ENCODE data around the gene ART3.
"Not testable (repeated sequence)": the region's sequence is repeated elsewhere in the genome, so short reads cannot be mapped to it uniquely, and the experiment has no call there.

Gene ART3

GRCh38 chr4:76074468-76074867 lies at the start of gene ART3:
TSS of gene ART3 (plus strand) at chr4:76074709. CDS start at chr4:76075890, 1,181 bp downstream.
- DNase-seq (ENCODE audit: low read depth): no peak

GRCh38 chr4:76028350-76028765 lies 46.2 kb upstream of the ART3 start:
- DNase-seq (ENCODE audit: low read depth): no peak

GRCh38 chr4:76029300-76029699 lies 45.2 kb upstream of the ART3 start:
- no peak for DNase-seq (ENCODE audit: low read depth)

- no peak for DNase-seq (ENCODE audit: low read depth)
Observed at GRCh38 chr4:76035141-76035540, 39.4 kb upstream of the ART3 start.

- no peak for DNase-seq (ENCODE audit: low read depth)
Observed at GRCh38 chr4:76035799-76036380, 38.6 kb upstream of the ART3 start, which contains the start of gene CXCL11. TSS of gene CXCL11 (minus strand) at chr4:76036070. CDS start at chr4:76035987, 83 bp downstream.

GRCh38 chr4:76036855-76037254 lies 37.7 kb upstream of the ART3 start:
- no peak for DNase-seq (ENCODE audit: low read depth)

DNA sequence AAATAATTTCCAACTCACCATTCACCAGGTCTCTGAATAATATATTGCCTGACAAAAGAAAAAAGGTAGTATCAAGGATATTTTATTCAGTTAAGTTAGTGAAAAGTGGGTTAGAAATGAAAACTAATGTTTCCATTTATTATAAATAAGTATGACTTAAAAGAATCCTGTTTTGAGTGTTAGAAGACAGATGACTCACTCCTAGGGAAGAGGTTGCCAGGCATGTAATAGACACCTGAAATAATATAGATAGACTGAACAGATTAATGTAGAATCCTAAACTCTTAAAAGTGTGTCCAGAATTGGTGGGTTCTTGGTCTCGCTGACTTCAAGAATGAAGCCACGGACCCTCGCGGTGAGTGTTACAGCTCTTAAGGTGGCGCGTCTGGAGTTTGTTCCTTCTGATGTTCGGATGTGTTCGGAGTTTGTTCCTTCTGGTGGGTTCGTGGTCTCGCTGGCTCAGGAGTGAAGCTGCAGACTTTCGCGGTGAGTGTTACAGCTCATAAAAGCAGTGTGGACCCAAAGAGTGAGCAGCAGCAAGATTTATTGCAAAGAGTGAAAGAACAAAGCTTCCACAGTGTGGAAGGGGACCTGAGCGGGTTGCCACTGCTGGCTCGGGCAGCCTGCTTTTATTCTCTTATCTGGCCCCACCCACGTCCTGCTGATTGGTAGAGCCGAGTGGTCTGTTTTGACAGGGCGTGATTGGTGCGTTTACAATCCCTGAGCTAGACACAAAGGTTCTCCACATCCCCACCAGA lies 32.1 kb upstream of the ART3 start:
- DNase-seq (ENCODE audit: low read depth): not testable (repeated sequence)

GRCh38 chr4:76043306-76043705 lies 31.2 kb upstream of the ART3 start:
- DNase-seq (ENCODE audit: low read depth): not testable (repeated sequence)

DNA sequence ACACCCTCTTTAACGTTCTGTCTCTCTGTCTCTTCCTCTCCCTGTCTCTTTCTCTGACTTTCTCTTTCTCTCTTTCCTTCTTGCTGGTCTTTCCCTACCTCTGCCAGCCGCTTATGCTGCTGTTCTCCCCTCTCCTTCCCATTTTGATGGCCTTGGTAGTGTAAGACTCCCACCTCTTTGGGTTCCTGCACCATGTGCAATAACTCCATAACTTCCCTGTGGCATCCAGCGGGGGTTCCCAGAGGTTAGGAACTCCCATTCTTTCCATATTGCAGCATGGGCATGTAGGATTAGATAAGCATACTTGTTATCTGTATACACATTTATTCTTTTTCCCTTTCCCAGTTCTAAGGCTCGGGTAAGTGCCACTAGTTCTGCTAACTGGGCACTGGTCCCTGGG lies 29.8 kb upstream of the ART3 start:
- not testable (repeated sequence) for DNase-seq (ENCODE audit: low read depth)

DNA sequence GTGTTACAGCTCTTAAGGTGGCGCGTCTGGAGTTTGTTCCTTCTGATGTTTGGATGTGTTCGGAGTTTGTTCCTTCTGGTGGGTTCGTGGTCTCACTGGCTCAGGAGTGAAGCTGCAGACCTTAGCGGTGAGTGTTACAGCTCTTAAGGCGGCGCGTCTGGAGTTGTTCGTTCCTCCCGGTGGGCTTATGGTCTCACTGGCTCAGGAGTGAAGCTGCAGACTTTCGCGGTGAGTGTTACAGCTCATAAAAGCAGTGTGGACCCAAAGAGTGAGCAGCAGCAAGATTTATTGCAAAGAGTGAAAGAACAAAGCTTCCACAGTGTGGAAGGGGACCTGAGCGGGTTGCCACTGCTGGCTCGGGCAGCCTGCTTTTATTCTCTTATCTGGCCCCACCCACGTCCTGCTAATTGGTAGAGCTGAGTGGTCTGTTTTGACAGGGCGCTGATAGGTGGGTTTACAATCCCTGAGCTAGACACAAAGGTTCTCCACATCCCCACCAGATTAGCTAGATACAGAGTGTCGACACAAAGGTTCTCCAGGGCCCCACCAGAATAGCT lies 24.6 kb upstream of the ART3 start:
- not testable (repeated sequence) for DNase-seq (ENCODE audit: low read depth)

- DNase-seq (ENCODE audit: low read depth): not testable (repeated sequence)
Observed at GRCh38 chr4:76050560-76051050, 23.9 kb upstream of the ART3 start.

DNA sequence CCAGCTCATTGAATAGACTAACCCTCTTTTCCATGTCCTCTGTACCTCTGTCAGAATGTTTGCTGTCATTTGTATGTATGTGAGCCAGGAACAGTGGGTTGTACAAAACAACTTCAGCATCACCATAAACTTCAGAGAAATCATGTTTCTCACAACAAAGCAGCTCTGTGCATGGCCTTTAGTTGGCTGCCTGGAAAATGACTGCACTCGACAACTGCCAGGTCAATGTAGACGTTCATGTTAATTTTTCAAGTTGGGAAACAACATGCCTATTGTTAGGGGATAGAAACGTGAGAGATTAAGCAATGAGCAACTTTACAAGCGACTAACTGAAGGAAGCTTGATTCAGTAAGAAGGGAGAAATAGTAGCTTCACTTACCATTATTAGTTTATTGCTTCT lies 20.8 kb upstream of the ART3 start:
- no peak for DNase-seq (ENCODE audit: low read depth)

- no peak for DNase-seq (ENCODE audit: low read depth)
Observed at GRCh38 chr4:76055016-76055415, 19.5 kb upstream of the ART3 start.

DNA sequence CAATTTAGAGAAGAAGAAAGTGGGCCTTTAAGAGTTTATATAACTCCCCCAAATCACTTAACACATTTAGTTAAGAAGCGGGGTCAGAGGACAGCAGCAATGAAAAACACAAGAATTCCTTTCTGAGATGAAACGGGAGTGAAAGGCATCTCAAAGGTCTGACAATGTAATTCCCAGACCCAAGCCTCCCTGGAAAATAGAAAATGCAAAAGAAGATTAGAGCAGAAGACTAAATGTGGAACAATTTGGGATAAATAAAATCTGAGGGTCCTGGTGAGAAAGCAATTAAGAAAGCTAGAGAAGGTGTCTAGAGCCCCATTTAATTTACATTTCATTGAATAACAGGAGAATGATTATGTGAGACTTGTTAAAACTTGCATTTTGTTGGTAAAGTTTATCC lies 19.1 kb upstream of the ART3 start:
- no peak for DNase-seq (ENCODE audit: low read depth)

- no peak for DNase-seq (ENCODE audit: low read depth)
Observed at GRCh38 chr4:76058302-76058701, 16.2 kb upstream of the ART3 start.

DNA sequence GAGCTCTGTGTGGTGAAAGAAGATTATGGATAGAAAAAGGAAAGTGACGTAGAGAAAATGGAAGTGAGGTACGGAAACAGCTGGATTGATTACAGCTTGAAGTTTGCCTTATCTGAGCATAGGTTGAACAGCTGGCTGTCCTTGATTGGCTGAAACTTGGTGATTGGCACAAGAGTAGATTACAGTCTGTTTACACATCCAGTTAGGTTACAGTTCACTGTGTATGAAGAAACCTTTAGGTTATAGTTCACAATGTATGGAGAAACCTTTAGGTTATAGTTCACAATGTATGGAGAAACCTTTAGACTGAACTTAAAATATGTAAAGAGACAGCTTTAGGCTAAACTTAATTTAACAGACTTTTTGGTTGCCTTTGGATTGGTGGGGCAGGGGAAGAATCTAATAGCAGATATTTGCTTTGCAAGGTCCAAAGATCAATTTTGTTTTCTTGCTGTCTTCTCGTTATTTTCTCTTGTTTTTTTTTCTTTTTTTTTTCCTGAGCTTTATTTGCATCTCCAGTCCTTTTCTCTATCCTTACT lies 15.6 kb upstream of the ART3 start:
- DNase-seq (ENCODE audit: low read depth): no peak

- no peak for DNase-seq (ENCODE audit: low read depth)
Observed at GRCh38 chr4:76059750-76060149, 14.8 kb upstream of the ART3 start.

- DNase-seq (ENCODE audit: low read depth): no peak
Observed at GRCh38 chr4:76060506-76060905, 14.0 kb upstream of the ART3 start.

DNA sequence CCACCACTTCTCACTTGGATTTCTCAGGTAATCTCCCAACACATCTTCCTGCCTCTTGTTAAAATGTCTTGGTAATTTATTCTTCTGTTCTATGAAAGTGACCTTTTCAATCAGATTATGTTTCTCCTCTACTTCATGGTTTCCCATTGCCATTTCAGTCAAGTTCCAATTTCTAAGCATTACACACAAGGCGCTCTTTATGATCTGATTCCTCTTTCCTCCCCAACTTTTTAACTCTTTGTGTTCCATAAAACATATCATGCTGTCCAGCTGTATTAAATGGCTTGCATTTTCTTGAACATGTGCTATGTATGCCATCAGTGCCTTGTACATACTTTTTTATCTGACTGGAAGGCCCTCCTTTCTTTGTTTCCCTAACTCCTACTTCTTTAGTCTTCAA lies 13.1 kb upstream of the ART3 start:
- DNase-seq (ENCODE audit: low read depth): no peak

DNA sequence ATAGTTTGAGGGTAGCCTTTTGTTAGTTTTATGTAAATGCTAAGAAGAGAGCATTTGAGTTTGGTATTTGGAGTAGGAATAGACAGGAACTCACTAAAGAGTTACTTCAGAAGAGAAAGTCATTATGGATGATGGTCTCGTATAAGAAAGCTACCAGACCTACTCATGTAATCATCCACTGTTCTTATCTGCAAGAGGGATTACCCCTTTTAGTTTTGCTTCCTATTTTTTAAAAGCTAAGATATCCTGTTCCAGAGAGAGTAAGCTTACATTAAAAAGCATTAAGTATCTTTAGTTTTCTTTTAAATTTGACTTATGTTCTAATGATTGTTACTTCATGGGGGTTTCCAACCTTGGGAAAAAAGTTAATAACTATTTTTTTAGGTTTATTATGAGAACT lies 12.5 kb upstream of the ART3 start:
- no peak for DNase-seq (ENCODE audit: low read depth)

DNA sequence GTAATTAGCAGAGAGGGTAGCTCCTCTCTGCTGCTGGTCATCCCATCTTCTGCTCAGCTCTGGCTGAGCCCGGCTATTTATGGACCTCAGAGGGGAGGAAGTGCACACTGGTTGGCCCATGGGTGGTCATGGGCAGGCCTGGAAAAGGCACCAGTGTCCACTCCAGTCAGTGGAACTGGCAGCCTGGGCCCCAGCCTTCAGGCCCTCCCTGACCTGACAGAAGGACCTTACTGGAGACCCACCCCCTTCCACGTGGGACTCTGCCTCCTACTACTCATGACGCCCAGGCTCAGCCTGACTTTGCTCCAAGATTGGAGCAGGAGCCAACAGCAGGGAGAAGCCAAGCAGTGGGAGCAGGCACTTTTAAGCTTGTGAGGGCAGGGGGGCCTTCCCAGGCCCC lies 8.0 kb upstream of the ART3 start:
- DNase-seq (ENCODE audit: low read depth): no peak

GRCh38 chr4:76067652-76068286 lies 6.7 kb upstream of the ART3 start:
- peak; percentile 60 for DNase-seq (ENCODE audit: low read depth)

Measured in fibroblast of the conjunctiva (primary cell).